GM21619 (cell line): ENCODE measurements around the gene RGS7.
"Not testable (repeated sequence)": the region's sequence is repeated elsewhere in the genome, so short reads cannot be mapped to it uniquely, and the experiment has no call there.

ENCODE experiments used
- ATAC-seq: cut with Tn5 transposase; IDR thresholded peaks from one replicate; pipeline ENCODE4 v1.9.1; 2021; ENCODE audit not compliant: unreplicated experiment

RGS7 gene

DNA sequence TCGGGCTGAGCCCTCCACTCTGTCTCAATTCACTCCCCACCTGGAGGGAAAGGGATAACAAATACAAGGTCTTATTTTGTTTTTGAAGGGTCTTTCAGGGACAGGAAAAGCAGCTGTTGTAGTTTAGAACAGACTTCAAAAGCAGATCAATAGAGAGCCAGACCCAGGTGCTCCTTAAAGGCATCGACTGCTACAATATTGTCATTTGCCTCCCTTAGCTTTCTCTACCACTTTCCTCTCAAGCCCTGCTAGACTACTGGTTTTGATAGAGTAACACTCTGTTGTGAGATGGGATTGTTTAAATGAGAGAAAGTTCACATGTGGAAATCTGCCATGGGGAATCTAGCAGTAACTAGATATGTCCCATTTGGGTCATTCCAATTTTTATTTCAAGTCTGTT is 24.0 kb downstream of the RGS7 start:
- no peak for ATAC-seq

DNA sequence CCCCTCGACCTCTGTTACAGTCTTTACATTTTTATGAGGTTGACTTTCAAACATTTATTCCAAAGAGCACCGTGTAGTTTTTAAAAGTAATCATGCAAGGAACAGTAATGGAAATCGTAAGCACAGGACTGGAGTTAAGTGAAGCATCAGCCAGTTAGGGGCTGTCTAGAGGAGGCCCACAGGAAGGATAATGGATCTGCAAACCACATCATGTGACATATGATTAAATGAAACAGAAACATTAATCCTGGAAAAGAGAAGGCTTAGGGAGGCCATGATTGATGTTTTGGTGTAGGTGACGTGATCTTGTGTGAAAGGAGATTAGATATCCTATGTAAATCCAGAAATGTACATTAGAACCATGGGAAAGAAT is 25.0 kb downstream of the RGS7 start:
- ATAC-seq: no peak

DNA sequence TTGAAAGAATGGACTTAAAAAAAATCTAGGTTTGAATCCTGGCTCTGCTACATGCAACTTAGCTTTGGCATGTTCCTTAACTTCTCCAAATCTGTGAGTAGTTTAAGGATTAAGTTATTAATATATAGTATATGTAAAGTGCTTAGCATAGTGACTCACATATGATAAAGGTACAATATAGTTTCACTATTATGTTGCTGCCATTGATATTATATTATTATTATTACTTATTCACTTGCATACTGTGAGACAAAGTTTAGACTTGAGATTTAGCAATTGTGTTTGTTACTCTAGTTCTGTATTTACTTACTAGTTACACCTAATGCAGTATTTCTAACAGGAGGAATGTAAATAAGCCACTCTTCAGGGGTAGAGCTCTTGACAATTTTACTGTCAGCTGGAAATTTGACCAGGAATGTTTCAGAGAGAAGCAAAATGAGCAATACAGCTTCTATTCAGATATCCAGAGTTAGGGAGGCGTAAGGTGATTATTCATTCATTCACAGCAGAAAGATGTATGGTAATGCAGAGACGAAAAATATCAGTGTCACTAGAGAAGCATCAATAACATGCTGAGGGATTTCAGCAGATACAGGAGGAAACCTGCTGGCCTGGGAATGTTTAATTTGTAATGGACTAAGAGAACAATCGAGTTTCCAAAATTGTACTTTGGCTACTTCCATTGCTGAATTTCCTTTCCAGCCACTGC is 25.5 kb downstream of the RGS7 start:
- peak; percentile 18 for ATAC-seq

DNA sequence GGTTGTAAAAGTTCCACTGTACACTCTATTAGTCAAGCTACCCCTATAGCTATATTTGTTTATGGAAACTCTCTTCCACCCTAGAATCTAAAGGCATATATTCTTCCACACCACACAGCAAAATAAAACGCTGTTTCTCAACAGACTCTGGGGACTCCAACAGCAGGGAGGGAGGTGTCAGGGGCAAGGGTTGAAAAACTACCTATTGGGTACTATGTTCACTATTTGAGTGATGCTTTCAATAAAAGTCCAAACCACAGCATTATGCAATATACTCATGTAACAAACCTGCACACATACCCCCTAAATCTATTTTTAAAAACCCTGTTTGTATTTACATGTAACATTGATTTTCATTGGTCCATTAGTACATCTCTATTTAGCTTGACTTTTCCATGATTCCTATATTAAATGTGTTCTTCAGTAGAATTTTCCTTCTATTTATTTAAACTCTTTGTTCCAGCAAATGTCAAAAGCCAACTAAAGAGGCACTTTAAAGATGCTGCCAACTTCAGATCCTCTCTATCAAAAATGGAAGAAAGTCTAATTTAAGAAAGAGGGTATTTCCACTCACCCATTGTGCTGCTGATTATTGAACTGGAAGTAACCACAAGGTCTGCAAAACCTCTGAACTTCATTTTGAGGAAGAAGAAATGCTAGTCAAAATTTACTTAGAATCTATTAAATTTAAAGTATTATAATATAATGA is 26.2 kb downstream of the RGS7 start:
- ATAC-seq: peak; percentile 59

- ATAC-seq: no peak
These were observed 31.5 kb downstream of the RGS7 start for GRCh38 chr1:241325456-241325855.

DNA sequence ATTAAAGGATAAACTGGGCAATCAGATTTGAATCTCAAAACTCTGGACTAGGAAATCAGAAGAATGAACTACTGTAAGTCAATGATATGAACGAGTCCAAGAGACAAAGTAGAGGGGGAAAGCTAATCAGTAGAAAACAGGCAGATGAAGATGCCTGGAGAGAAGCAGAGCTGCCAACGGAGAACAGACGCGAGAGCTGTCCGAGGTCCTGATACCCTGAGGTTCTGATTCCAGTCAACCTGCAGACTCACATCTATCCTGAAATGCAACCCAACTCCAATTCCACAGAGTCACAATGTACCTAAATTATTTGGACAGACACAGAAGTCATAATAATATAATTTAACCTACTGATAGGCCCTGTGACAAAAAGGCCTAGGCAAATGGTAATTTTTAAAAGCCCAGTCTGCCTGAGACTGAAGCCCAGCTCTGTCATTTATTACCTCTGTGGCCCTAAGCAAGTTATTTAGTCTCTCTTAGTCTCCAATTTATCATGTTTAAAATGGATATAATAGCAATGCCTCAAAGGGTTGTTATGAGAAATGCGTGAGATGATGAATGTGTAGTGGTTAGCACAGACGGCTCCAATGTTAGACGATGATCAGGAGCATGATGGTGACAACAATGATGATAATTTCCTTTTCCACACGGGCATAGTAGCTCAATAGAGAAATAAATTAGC is 33.4 kb downstream of the RGS7 start:
- ATAC-seq: no peak

DNA sequence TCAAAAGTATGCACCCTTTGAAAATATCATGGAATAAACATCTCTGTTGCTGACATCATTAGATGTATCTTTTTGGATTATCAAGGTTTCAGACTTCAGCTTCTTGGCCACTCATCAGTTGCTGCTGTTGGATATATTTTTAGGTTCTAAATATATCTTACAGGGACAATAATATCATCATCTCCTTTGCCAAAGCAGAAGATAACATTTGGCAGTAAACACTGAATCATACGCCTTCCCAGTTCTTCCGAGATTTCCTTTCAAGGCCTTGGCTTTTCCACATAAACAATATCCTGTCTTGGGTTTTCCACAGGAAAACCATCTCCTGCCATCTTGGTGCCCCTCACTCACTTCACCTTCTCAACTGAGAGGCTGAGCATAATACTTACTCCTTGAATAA is 39.3 kb downstream of the RGS7 start:
- no peak for ATAC-seq

- ATAC-seq: no peak
These were observed 40.6 kb downstream of the RGS7 start for GRCh38 chr1:241316372-241316771.

DNA sequence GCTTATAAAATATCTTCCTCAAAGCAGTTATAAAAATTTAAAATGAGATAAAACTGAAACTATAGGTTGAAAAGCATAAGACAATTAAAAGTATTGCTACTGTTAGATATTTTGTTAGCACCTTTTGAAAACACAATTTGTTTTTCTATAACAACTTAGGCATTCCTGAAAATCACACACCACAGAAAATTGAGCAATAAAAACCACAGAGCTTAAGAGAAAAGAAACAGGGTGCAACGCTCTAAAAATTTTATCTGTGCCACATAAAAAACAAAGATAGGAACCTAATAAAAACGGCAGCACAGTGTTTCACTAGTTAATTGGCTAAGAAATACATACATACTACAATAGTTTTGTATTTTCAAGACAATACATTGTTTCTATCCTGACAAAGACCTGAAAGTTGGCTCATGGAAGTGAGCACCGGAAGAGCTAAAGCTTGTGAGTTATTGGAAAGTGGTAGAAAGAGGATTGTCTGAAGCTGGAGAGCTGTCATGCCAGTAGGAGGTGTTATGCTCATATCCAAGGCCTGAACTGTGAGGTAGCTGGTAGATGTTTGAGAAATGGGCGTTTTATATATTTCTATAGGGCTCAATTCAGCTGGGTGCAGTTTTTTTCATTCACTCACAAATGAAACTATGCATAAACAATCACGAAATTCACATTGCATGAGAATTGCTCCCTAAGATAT is 45.8 kb downstream of the RGS7 start:
- ATAC-seq: no peak

GRCh38 chr1:241310451-241310850 is 46.6 kb downstream of the RGS7 start:
- no peak for ATAC-seq

DNA sequence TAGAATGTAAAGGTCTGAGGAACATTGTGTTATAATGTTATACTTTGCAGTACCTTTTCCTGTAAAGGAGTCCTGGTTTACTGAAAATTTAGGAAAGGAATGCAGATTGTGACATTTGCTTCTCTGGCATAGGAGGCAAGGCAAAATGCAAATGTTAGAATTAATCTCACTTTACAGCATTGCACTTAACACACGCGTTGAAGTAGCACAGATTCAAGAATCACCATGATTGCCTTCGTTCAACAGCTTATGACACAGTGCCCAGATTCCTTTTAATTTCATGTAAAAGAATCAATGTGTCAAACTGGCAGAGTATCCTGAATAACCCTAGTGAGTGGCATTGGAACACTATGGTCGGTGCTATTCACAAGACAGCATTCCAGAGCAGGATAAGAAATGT is 47.4 kb downstream of the RGS7 start:
- no peak for ATAC-seq

DNA sequence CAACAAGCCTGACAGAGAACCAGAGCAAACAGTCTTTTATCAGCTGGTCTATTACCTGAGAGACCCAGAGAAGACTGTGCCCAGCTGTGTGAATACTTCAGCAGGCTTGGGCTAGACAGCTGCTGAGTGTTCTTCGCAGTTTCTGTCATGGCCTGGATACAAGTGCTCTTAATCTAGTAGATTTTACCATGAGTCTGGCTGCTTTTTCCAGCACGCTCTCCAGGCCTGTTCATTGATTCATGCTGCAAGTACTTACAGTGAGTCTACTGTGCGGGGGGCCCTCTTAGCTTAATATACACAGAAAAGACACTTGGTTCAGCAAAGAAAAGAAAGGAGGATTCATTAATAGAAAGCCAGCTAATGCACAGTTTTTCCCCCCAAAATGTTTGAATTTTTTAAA is 48.5 kb downstream of the RGS7 start:
- no peak for ATAC-seq

- no peak for ATAC-seq
These were observed 49.0 kb downstream of the RGS7 start for GRCh38 chr1:241308011-241308410.

DNA sequence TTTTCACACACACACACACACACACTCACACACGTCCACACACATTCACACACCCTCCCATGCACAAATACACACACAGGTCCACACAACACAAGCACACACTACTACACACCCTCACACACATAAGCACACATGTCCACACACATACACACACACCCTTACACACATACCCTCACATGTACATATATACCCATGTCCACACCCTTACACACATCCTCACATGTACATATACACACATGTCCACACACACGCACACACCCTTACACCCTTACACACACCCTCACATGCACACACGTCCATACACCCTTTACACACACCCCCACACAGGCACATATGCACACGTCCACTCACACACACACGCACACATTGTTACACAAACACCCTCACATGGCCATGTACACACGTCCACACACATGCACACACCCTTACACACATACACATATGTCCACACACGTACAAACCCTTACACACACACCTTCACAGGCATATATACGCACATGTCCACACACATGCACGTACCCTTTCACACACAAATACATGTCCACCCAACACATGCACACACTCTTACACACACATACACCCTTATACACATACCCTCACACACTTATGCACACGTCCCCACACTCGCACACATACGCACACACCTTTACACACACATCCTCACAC is 50.7 kb downstream of the RGS7 start:
- ATAC-seq: no peak

- not testable (repeated sequence) for ATAC-seq
These were observed 55.0 kb downstream of the RGS7 start for GRCh38 chr1:241302024-241302423.

- no peak for ATAC-seq
These were observed 57.7 kb downstream of the RGS7 start for GRCh38 chr1:241299347-241299746.

DNA sequence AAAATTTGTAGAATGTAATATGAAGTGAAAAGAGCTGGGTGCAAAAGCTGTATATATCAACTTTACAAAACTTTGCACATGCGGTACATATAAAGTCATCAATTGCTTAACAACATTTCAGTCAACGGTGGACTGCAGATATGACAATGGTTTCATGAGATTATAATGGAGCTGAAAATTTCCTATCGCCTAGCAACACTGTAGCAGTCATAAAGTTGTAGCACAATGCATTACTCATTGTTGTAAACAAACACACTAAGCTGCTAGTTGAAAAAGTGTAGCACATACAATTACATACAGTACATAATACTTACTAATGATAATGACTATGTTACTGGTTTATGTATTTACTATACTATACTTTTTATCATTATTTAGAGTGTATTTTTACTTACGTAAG is 64.0 kb downstream of the RGS7 start:
- no peak for ATAC-seq

DNA sequence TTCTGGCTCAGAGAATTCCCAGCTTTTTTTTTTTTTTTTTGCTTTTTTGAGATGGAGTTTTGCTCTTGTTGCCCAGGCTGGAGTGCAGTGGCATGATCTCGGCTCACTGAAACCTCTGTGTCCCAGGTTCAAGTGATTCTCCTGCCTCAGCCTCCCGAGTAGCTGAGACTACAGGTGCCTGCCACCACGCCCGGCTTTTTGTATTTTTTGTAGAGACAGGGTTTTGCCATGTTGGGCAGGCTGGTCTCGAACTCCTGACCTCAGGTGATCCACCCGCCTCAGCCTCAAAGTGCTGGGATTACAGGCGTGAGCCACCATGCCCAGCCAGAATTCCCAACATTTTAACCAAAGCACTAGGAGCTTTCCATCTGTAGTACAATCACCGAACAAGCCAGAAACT is 65.5 kb downstream of the RGS7 start:
- ATAC-seq: not testable (repeated sequence)

DNA sequence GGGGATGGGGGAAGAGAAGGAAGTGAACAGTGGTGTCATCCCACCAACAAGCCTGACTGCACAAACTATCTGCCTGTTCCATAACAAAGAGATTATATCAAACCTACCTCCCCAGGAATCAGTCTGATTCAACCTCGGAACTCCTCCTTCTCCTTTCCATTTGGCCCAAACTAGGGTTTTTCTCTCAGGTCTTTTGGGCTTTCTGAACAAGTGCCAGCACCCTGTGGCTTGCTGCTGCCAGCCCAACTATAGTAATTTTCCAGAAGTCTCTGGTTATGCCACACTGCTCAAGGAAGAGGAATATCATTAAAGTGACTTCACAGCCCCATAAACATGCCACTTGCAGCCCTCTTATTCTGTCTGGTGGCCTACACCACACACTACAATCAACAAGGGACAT is 70.5 kb downstream of the RGS7 start:
- no peak for ATAC-seq

DNA sequence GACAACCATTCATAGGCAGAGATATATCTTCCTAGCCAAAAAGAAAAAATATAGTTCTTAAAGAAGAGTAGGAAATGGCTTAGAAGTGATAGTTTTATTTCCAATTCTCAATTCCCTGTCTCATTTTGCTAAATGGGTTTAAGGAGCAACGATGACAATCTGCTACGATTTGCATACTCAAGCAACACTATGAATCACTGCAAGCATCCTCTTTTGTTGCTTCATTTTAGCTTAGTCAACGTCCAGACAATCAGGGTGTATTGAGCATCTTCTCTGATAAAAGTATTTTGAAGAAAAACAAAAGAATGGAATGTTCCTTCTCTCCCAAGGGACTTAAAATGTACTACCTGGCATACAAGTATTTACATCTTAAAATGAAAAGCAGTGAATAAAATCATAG is 80.6 kb downstream of the RGS7 start:
- no peak for ATAC-seq

DNA sequence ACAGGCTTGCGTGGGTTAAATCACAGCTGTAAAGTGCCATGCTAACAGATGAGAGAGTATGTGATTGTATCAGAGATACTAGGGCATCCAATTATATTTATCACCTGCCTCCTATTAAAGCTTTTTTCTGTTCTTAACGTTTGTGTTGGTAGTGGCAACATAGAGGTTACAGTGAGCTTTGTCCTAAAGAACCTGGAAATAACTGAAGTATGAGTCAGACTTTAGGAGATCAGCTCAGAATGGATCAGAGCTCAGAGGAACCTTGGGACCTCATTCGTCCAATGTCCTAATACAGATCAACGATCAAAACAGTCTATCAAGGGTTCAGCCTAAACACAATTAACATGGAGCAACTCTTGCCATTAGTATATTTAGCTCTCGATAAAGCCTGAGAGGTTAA is 81.0 kb downstream of the RGS7 start:
- ATAC-seq: no peak
